ENCODE measurements around the gene FRMPD4. TPM values are rescaled to one million over a fixed set of nuclear protein-coding genes. Genes with fewer than 3 reads are reported as not detected.

Gene FRMPD4
- total RNA-seq, 1 experiment from 2014 or later = 0.24 TPM

GRCh38 chrX:12363216-12363615 lies 224.9 kb downstream of the FRMPD4 start:
- no CpG with 5 or more reads among the region's 2 CpGs for WGBS (ENCODE audit: extremely low coverage, insufficient read length, low lambda C conversion rate)
- H2BK120ac ChIP-seq (ENCODE audit: low read depth, low read length, poor library complexity, severe bottlenecking) = no peak overlapping the region
- Mint-ChIP-seq H3K36me3 (ENCODE audit: insufficient read depth in 1 of 3, low read depth in 3 of 3) (peaks cover 0 to 3% (median 0%) of the 10 kb centered on the region in 3 experiments; a peak in 2 of 7 replicates), H3K4me3 (no peak overlapping the region), H3K4me1 (no peaks in the 10 kb centered on the region), H3K27me3 (ENCODE audit: low read depth) (no peaks in the 10 kb centered on the region), H3K9me3 (peaks cover 57 to 66% of the 10 kb centered on the region in 2 experiments), H3K27ac (no peak overlapping the region; a peak in 1 of 7 replicates)
- no peaks in the 10 kb centered on the region for H3K9me3 ChIP-seq (ENCODE audit: control insufficient read depth, low read depth, low read length)
- H3K27me3 ChIP-seq (ENCODE audit: insufficient read depth, low read length) = no peaks in the 10 kb centered on the region
- H4K8ac ChIP-seq (replicated peaks; ENCODE audit: insufficient read length, low read depth, low read length) = no peak overlapping the region
- no peaks in the 10 kb centered on the region for H3K4me1 ChIP-seq (ENCODE audit: insufficient read depth, low read length)
- H3T11ph ChIP-seq (ENCODE audit: low read length) = no peak overlapping the region
- H2BK15ac ChIP-seq (ENCODE audit: low read depth, low read length) = no peak overlapping the region
- no peak overlapping the region for H3K56ac ChIP-seq (ENCODE audit: insufficient read length, low read depth, low read length)
- H3K14ac ChIP-seq (ENCODE audit: insufficient read depth, low read length) = no peak overlapping the region
- H3K9ac ChIP-seq (ENCODE audit: extremely low read depth, insufficient read length, low read length) = no peak overlapping the region
- no peak overlapping the region for H2AK5ac ChIP-seq (ENCODE audit: insufficient read length, low read length)
- no peak overlapping the region for H2BK5ac ChIP-seq (ENCODE audit: insufficient read length, low read length)
- H3K4ac ChIP-seq (ENCODE audit: low read depth, low read length) = no peak overlapping the region
- no peak overlapping the region for H3K18ac ChIP-seq (ENCODE audit: insufficient read length, low read depth, low read length)
- no peak overlapping the region for H3K27ac ChIP-seq (ENCODE audit: insufficient read length, low read depth, low read length)
- no peaks in the 10 kb centered on the region for H3K79me2 ChIP-seq (ENCODE audit: insufficient read depth, low read length)
- no peak for TF ChIP-seq CTCF (conservative IDR thresholded peaks at IDR 0.05)
- no peak overlapping the region for H2BK20ac ChIP-seq (ENCODE audit: low read depth, low read length, poor library complexity, severe bottlenecking)
- no peaks in the 10 kb centered on the region for H4K20me1 ChIP-seq (ENCODE audit: control insufficient read depth, insufficient read depth, insufficient read length)
- no peak overlapping the region for H4K5ac ChIP-seq (ENCODE audit: insufficient read length, low read depth, low read length)
- H2BK12ac ChIP-seq (ENCODE audit: insufficient read length, low read depth, low read length) = no peak overlapping the region
- H3K79me1 ChIP-seq (ENCODE audit: insufficient read depth, low read depth, low read length, poor library complexity, severe bottlenecking) = no peaks in the 10 kb centered on the region
- H3K23me2 ChIP-seq (ENCODE audit: insufficient read length, low read depth, low read length, poor library complexity, severe bottlenecking) = no peaks in the 10 kb centered on the region
- H3K23ac ChIP-seq (ENCODE audit: insufficient read length, low read depth, low read length) = no peak overlapping the region
- no peak for DNase-seq
- H2AFZ ChIP-seq (ENCODE audit: low read length) = no peak overlapping the region
- no peak overlapping the region for H4K91ac ChIP-seq (ENCODE audit: insufficient read length, low read depth, low read length)
- H3K4me2 ChIP-seq (ENCODE audit: insufficient read depth, insufficient read length, low read length) = no peak overlapping the region

Data from H9 (cell line).